Ectodermal cell (in vitro differentiated cells): ENCODE measurements around the gene ACIN1. TPM values are rescaled to one million over a fixed set of nuclear protein-coding genes. Genes with fewer than 3 reads are reported as not detected.

Experiments
- H3K27ac ChIP-seq: 2 replicates; pipeline ENCODE4 v1.7.0; 2013; ENCODE audit warnings: mild to moderate bottlenecking, low read depth, low read length; ENCODE audit not compliant: insufficient read depth, poor library complexity, severe bottlenecking
- H3K27me3 ChIP-seq: 2 replicates; pipeline ENCODE4 v1.7.0; 2013; ENCODE audit warnings: mild to moderate bottlenecking, low read length; ENCODE audit not compliant: insufficient read depth, control insufficient read depth, poor library complexity, severe bottlenecking
- H3K36me3 ChIP-seq: one replicate; pipeline ENCODE4 v1.7.0; 2013; ENCODE audit warnings: low read length; ENCODE audit not compliant: control insufficient read depth, insufficient read depth
- H3K4me1 ChIP-seq: one replicate; pipeline ENCODE4 v1.7.0; 2013; ENCODE audit warnings: low read length; ENCODE audit not compliant: control insufficient read depth, insufficient read depth
- H3K4me3 ChIP-seq: 2 replicates; pipeline ENCODE4 v1.7.0; 2013; ENCODE audit warnings: low read depth, low read length, control low read depth; ENCODE audit not compliant: insufficient read depth
- H3K9me3 ChIP-seq: 2 replicates; pipeline ENCODE4 v1.7.0; 2013; ENCODE audit warnings: mild to moderate bottlenecking, low read length, moderate library complexity; ENCODE audit not compliant: control insufficient read depth
- WGBS, 2 experiments: methylation state at CpG; one replicate each; pipeline ENCODE4 v1.1.7; 2013; ENCODE audit warnings: missing lambda C conversion rate in 2 of 2; 5-methylcytosine and 5-hydroxymethylcytosine counted together
- polyA plus RNA-seq, 4 experiments: library from polyadenylated mRNA; stranded (reverse); fragments of 50-300 nt; gene quantifications; one replicate each; pipeline ENCODE4 v1.2.3, GENCODE V29; 2013

ACIN1 gene
- 348 TPM for polyA plus RNA-seq (2013, experiment 1 of 4)
- 376 TPM for polyA plus RNA-seq (2013, experiment 2 of 4)
- polyA plus RNA-seq (2013, experiment 3 of 4): 247 TPM
- 287 TPM for polyA plus RNA-seq (2013, experiment 4 of 4)

- Histone ChIP-seq H3K36me3 (peaks cover 23% of the 10 kb centered on the region), H3K4me3 (peak within 1 kb of the TSS; percentile 89), H3K9me3 (no peaks in the 10 kb centered on the region), H3K27me3 (no peaks in the 10 kb centered on the region), H3K27ac (peak within 1 kb of the TSS; percentile 83), H3K4me1 (peaks cover 16% of the 10 kb centered on the region)
- WGBS, 2 experiments: 0% methylated on average over 55 of the region's 55 CpGs
These were observed at the start of gene ACIN1 for GRCh38 chr14:23094666-23095195. Gene ACIN1 (minus strand): TSS chr14:23095136. CDS start chr14:23095112, 24 bp downstream.

GRCh38 chr14:23143911-23144310 is 49.0 kb upstream of the ACIN1 start:
- peaks cover 9% of the 10 kb centered on the region for H3K4me1 ChIP-seq
- peaks cover 5% of the 10 kb centered on the region for H3K36me3 ChIP-seq
- H3K9me3 ChIP-seq: no peaks in the 10 kb centered on the region
- no peak overlapping the region for H3K27ac ChIP-seq
- no peak overlapping the region for H3K4me3 ChIP-seq
- WGBS, 2 experiments: 100% methylated on average over 1 of the region's 1 CpG; no CpG with 5 or more reads in 1 of the 2 experiments
- H3K27me3 ChIP-seq: no peaks in the 10 kb centered on the region

- H3K4me3 ChIP-seq: no peak overlapping the region
- H3K9me3 ChIP-seq: no peaks in the 10 kb centered on the region
- H3K36me3 ChIP-seq: peaks cover 5% of the 10 kb centered on the region
- H3K27ac ChIP-seq: no peak overlapping the region
- H3K4me1 ChIP-seq: peaks cover 9% of the 10 kb centered on the region
- 92 to 95% methylated on average over 4 of the region's 4 CpGs for WGBS, 2 experiments
- no peaks in the 10 kb centered on the region for H3K27me3 ChIP-seq
These were observed 47.9 kb upstream of the ACIN1 start for GRCh38 chr14:23142826-23143225.

GRCh38 chr14:23141706-23142444 is 46.9 kb upstream of the ACIN1 start:
- Histone ChIP-seq H3K36me3 (peaks cover 5% of the 10 kb centered on the region), H3K4me3 (no peak overlapping the region), H3K27me3 (no peaks in the 10 kb centered on the region), H3K4me1 (peaks cover 9% of the 10 kb centered on the region), H3K27ac (no peak overlapping the region), H3K9me3 (no peaks in the 10 kb centered on the region)
- 89 to 90% methylated on average over 7 of the region's 7 CpGs for WGBS, 2 experiments

- 90% methylated on average over 6 of the region's 6 CpGs for WGBS, 2 experiments
- Histone ChIP-seq H3K36me3 (peaks cover 5% of the 10 kb centered on the region), H3K9me3 (no peaks in the 10 kb centered on the region), H3K4me3 (no peak overlapping the region), H3K4me1 (no peaks in the 10 kb centered on the region), H3K27me3 (no peaks in the 10 kb centered on the region), H3K27ac (no peak overlapping the region)
These were observed 45.4 kb upstream of the ACIN1 start for GRCh38 chr14:23140371-23140770.

- WGBS, 2 experiments: 92 to 95% methylated on average over 2 of the region's 2 CpGs
- Histone ChIP-seq H3K36me3 (peaks cover 5% of the 10 kb centered on the region), H3K9me3 (no peaks in the 10 kb centered on the region), H3K4me3 (no peak overlapping the region), H3K27ac (no peak overlapping the region), H3K4me1 (no peaks in the 10 kb centered on the region), H3K27me3 (no peaks in the 10 kb centered on the region)
These were observed 44.9 kb upstream of the ACIN1 start for GRCh38 chr14:23139874-23140273.

GRCh38 chr14:23137813-23138535 is 43.0 kb upstream of the ACIN1 start:
- Histone ChIP-seq H3K27me3 (no peaks in the 10 kb centered on the region), H3K4me1 (no peaks in the 10 kb centered on the region), H3K27ac (no peak overlapping the region), H3K36me3 (peaks cover 5% of the 10 kb centered on the region), H3K9me3 (no peaks in the 10 kb centered on the region), H3K4me3 (no peak overlapping the region)
- WGBS, 2 experiments: 90 to 92% methylated on average over 6 of the region's 6 CpGs

GRCh38 chr14:23137192-23137812 is 42.4 kb upstream of the ACIN1 start:
- no peak overlapping the region for H3K27ac ChIP-seq
- no peaks in the 10 kb centered on the region for H3K4me1 ChIP-seq
- H3K9me3 ChIP-seq: no peaks in the 10 kb centered on the region
- whole genome bisulfite sequencing, 2 experiments: 92 to 93% methylated on average over 11 of the region's 11 CpGs
- H3K4me3 ChIP-seq: no peak overlapping the region
- H3K36me3 ChIP-seq: no peaks in the 10 kb centered on the region
- no peaks in the 10 kb centered on the region for H3K27me3 ChIP-seq

GRCh38 chr14:23136566-23137133 is 41.7 kb upstream of the ACIN1 start:
- H3K27me3 ChIP-seq: no peaks in the 10 kb centered on the region
- no peak overlapping the region for H3K27ac ChIP-seq
- H3K4me3 ChIP-seq: no peak overlapping the region
- no peaks in the 10 kb centered on the region for H3K9me3 ChIP-seq
- 95% methylated on average over 16 of the region's 16 CpGs for WGBS, 2 experiments
- H3K36me3 ChIP-seq: no peaks in the 10 kb centered on the region
- no peaks in the 10 kb centered on the region for H3K4me1 ChIP-seq
